ENCODE data around the gene TTC39C. TPM values are rescaled to one million over a fixed set of nuclear protein-coding genes. Genes with fewer than 3 reads are reported as not detected.
A peak's percentile ranks its signal among the peaks of the same experiment; 100 is the strongest.
"Not testable (repeated sequence)": the region's sequence is repeated elsewhere in the genome, so short reads cannot be mapped to it uniquely, and the experiment has no call there.

TTC39C gene
- total RNA-seq, 4 donors from 2014 or later, result 12.3 to 35.9 (median 24.8) TPM

DNA sequence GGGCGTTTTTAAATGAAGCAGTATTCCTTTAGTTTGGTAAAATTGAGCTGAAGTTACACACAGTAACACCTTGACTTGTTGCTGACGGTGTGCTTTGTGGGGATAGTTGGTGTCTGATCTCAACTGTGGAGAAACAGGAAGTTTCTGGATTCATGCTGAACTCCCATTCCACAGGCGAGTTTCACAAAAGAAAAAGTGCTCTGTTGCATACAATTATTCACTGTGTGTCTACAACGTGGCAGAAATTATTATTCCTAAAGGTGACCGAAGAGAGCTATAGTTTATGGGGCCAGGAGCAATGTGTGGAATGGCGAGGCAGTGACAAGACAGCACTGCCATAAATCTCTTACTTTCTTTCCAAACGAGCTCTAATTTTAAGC lies 123.8 kb downstream of the TTC39C start:
- WGBS, 2 donors, result 21 to 25% methylated on average over 7 of the region's 7 CpGs
- intact Hi-C loops (cut with DNase I), result no loop called here
- Histone ChIP-seq H3K27me3 (peaks cover 0 to 10% (median 0%) of the 10 kb centered on the region in 4 donors), H3K4me3 (peak overlapping the region; percentile 34 to 73 (median 66)), H3K27ac (peak overlapping the region; percentile 32 to 67 (median 50)), H3K4me1 (peaks cover 0 to 25% (median 5%) of the 10 kb centered on the region in 3 donors), H3K36me3 (peaks cover 0 to 5% (median 0%) of the 10 kb centered on the region in 3 donors), H3K9me3 (no peaks in the 10 kb centered on the region)
- no peak for DNase-seq
- TF ChIP-seq CTCF (IDR thresholded peaks at IDR 0.05) (no peak), POLR2A (IDR thresholded peaks at IDR 0.05) (no peak)

DNA sequence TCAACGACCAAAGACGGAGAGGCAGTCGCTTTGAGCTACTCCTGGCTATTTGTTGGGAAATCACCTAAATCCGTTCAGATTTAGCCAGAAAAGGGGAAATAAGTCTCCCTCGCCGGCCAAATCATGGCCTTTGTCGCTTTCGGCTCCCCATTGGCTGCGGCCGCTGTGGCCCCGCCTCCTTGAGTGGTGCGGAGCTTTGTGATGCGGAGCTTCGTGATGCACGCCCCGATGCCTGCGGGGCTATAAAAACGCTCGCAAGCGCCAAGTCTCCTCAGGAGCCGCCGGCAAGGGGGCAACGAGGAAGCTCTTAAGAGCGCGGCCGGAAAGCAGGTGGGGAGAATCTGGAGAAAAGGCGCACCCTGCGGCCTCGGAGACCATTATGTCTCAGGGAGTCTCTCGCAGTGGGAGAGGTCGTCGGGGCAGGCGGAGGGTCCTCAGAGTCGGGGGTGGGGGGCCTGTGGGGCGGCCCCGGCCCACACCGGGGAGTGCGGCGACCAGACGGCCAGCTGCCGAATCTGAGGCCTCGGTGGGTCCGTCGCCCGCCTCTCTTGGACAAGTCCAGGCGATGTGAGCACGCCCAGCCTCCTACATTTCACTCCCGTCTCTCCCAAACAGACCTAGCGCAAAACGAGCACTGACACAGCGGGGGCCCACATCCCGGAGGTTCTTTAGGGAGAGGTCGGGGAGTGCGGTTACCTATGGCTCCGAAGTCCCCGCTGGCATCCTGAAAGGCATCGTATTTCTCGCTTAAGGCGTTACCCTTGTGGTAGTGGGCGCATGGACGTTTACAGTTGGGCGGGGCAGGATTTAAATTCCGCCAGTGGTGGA lies 124.4 kb downstream of the TTC39C start, which contains the start of gene CABYR:
Gene CABYR, plus strand, starts transcription at position 274 of the 828 bp plus-strand sequence. CDS start 4,053 bp downstream, outside the sequence.
- no peak for DNase-seq
- intact Hi-C loops (cut with DNase I), result no loop called here
- 3 to 11% methylated on average over 14 to 16 of the region's 63 CpGs for WGBS, 2 donors
- Histone ChIP-seq H3K4me3 (peak within 1 kb of the TSS; percentile 34 to 73 (median 66)), H3K27ac (peak within 1 kb of the TSS; percentile 32 to 68 (median 59)), H3K27me3 (peaks cover 0 to 10% (median 0%) of the 10 kb centered on the region in 4 donors), H3K36me3 (no peaks in the 10 kb centered on the region), H3K9me3 (no peaks in the 10 kb centered on the region), H3K4me1 (peaks cover 0 to 25% (median 5%) of the 10 kb centered on the region in 3 donors)
- no peak for TF ChIP-seq CTCF (IDR thresholded peaks at IDR 0.05)
- TF ChIP-seq POLR2A (IDR thresholded peaks at IDR 0.05), result peak in 2 of 4 donors; percentile 25 to 51

DNA sequence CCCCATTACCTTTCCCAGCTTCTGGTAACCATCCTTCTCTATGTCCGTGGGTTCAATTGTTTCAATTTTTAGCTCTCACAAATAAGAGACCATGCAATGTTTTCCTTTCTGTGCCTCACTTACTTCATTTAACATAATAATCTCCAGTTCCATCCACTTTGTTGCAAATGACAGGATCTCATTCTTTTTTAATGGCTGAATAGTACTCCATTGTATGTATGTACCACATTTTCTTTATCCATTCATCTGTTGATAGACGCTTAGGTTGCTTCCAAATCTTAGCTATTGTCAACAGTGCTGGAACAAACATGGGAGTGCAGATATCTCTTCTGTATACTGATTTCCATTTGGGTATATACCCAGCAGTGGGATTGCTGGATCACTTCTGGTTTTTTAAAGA lies 126.1 kb downstream of the TTC39C start:
- H3K4me3 ChIP-seq, result no peak overlapping the region
- no peak overlapping the region for H3K27ac ChIP-seq
- peaks cover 0 to 25% (median 5%) of the 10 kb centered on the region in 3 donors for H3K4me1 ChIP-seq
- no peaks in the 10 kb centered on the region for H3K9me3 ChIP-seq
- no peak for TF ChIP-seq POLR2A (IDR thresholded peaks at IDR 0.05)
- no peak for TF ChIP-seq CTCF (IDR thresholded peaks at IDR 0.05)
- DNase-seq, result no peak
- H3K27me3 ChIP-seq, result peaks cover 0 to 10% (median 0%) of the 10 kb centered on the region in 4 donors
- intact Hi-C loops (cut with DNase I), result no loop called here
- 96 to 100% methylated on average over 2 of the region's 2 CpGs for WGBS, 2 donors
- no peaks in the 10 kb centered on the region for H3K36me3 ChIP-seq

GRCh38 chr18:24142376-24142775 lies 127.8 kb downstream of the TTC39C start:
- H3K9me3 ChIP-seq, result no peaks in the 10 kb centered on the region
- no peaks in the 10 kb centered on the region for H3K36me3 ChIP-seq
- H3K4me3 ChIP-seq, result no peak overlapping the region
- intact Hi-C loops (cut with DNase I), result no loop called here
- DNase-seq, result no peak
- H3K4me1 ChIP-seq, result peaks cover 0 to 19% (median 5%) of the 10 kb centered on the region in 3 donors
- H3K27me3 ChIP-seq, result peaks cover 0 to 10% (median 0%) of the 10 kb centered on the region in 4 donors
- TF ChIP-seq POLR2A (IDR thresholded peaks at IDR 0.05) (no peak), CTCF (IDR thresholded peaks at IDR 0.05) (no peak)
- no peak overlapping the region for H3K27ac ChIP-seq

GRCh38 chr18:24149591-24149990 lies 135.0 kb downstream of the TTC39C start:
- DNase-seq, result not testable (repeated sequence)
- no CpG with 5 or more reads among the region's 28 CpGs for WGBS, 2 donors
- peaks cover 0 to 10% (median 0%) of the 10 kb centered on the region in 3 donors for H3K36me3 ChIP-seq

More at GRCh38 chr18:24149591-24149990, 135.0 kb downstream of the TTC39C start:
- H3K27me3 ChIP-seq; H3K4me3 ChIP-seq; H3K27ac ChIP-seq; H3K9me3 ChIP-seq; intact Hi-C loops (cut with DNase I); H3K4me1 ChIP-seq: not testable (repeated sequence)

Data from esophagus squamous epithelium (tissue), 5 donors.